ENCODE data around the gene C5orf34. TPM values are rescaled to one million over a fixed set of nuclear protein-coding genes. Genes with fewer than 3 reads are reported as not detected.

Gene C5orf34
- polyA plus RNA-seq, 1 donor from 2014 or later: 12.7 TPM

GRCh38 chr5:43533646-43534045 lies 18.7 kb upstream of the C5orf34 start:
- no peak overlapping the region for H3K4me2 ChIP-seq (ENCODE audit: low read length)
- no peaks in the 10 kb centered on the region for H3K27me3 ChIP-seq (ENCODE audit: insufficient read depth, low read depth, low read length)
- H3K36me3 ChIP-seq (ENCODE audit: insufficient read depth, low read length): peaks cover 39% of the 10 kb centered on the region
- no peak for TF ChIP-seq REST (IDR thresholded peaks at IDR 0.05; ENCODE audit: borderline replicate concordance)
- TF ChIP-seq CTCF (IDR thresholded peaks at IDR 0.05; ENCODE audit: poor library complexity, severe bottlenecking): no peak
- no peak for TF ChIP-seq POLR2AphosphoS5 (IDR thresholded peaks at IDR 0.05)
- no peak for TF ChIP-seq EP300 (conservative IDR thresholded peaks at IDR 0.05; ENCODE audit: poor library complexity, severe bottlenecking)
- no peak for TF ChIP-seq TAF1 (IDR thresholded peaks at IDR 0.05; ENCODE audit: low read depth)
- TF ChIP-seq EZH2 (IDR thresholded peaks at IDR 0.05; ENCODE audit: borderline replicate concordance, insufficient read depth, low read length, poor library complexity, severe bottlenecking): no peak
- no peak for TF ChIP-seq SMC3 (conservative IDR thresholded peaks at IDR 0.05; ENCODE audit: poor library complexity)
- TF ChIP-seq MXI1 (conservative IDR thresholded peaks at IDR 0.05; ENCODE audit: poor library complexity, severe bottlenecking): no peak
- TF ChIP-seq RAD21 (conservative IDR thresholded peaks at IDR 0.05): no peak
- no peaks in the 10 kb centered on the region for H3K9me3 ChIP-seq (ENCODE audit: low read length)
- H3K4me3 ChIP-seq (ENCODE audit: low read length): no peak overlapping the region
- H3K27ac ChIP-seq (ENCODE audit: low read length): no peak overlapping the region
- no peaks in the 10 kb centered on the region for H3F3A ChIP-seq (ENCODE audit: insufficient read depth, low read length, poor library complexity, severe bottlenecking)
- peaks cover 3% of the 10 kb centered on the region for H3K79me2 ChIP-seq (replicated peaks; ENCODE audit: insufficient read depth, low read length)
- no peaks in the 10 kb centered on the region for H3K9me2 ChIP-seq (ENCODE audit: insufficient read depth, low read length)
- no peak overlapping the region for H2AFZ ChIP-seq (ENCODE audit: low read depth, low read length)
- no peaks in the 10 kb centered on the region for H4K20me1 ChIP-seq (ENCODE audit: insufficient read depth)
- H3K9ac ChIP-seq (ENCODE audit: low read length): no peak overlapping the region

DNA sequence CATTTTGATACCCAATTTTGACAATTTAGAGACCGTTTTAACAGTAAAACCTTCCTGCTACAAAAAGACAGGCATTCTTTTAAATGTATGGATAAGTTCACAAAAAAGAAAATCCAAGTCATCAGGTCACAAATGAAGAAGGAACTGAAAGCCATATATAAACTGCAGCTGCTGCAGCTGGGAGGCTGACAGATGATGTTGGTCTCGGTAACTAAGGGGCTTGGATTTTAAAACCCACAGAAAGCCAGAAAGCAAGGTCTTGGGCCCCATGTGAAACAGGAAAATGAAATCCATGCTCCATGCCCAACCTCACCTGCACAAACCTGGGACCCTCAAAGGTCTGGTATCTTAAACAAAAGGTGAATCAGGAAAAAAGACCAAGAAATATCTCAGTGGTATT lies 15.7 kb upstream of the C5orf34 start:
- Histone ChIP-seq H3K4me2 (ENCODE audit: low read length) (no peak overlapping the region), H3K9me3 (ENCODE audit: low read length) (no peaks in the 10 kb centered on the region), H3K9me2 (ENCODE audit: insufficient read depth, low read length) (no peaks in the 10 kb centered on the region), H4K20me1 (ENCODE audit: insufficient read depth) (no peaks in the 10 kb centered on the region), H2AFZ (ENCODE audit: low read depth, low read length) (no peak overlapping the region), H3K79me2 (replicated peaks; ENCODE audit: insufficient read depth, low read length) (no peaks in the 10 kb centered on the region), H3K27me3 (ENCODE audit: insufficient read depth, low read depth, low read length) (no peaks in the 10 kb centered on the region), H3K4me3 (ENCODE audit: low read length) (no peak overlapping the region), H3F3A (ENCODE audit: insufficient read depth, low read length, poor library complexity, severe bottlenecking) (no peaks in the 10 kb centered on the region), H3K9ac (ENCODE audit: low read length) (no peak overlapping the region), H3K27ac (ENCODE audit: low read length) (no peak overlapping the region), H3K36me3 (ENCODE audit: insufficient read depth, low read length) (peaks cover 44% of the 10 kb centered on the region)
- TF ChIP-seq SMC3 (conservative IDR thresholded peaks at IDR 0.05; ENCODE audit: poor library complexity): no peak

- TF ChIP-seq SMC3 (conservative IDR thresholded peaks at IDR 0.05; ENCODE audit: poor library complexity) (no peak), REST (IDR thresholded peaks at IDR 0.05; ENCODE audit: borderline replicate concordance) (no peak), CTCF (IDR thresholded peaks at IDR 0.05; ENCODE audit: poor library complexity, severe bottlenecking) (no peak), RAD21 (conservative IDR thresholded peaks at IDR 0.05) (no peak), POLR2AphosphoS5 (IDR thresholded peaks at IDR 0.05) (no peak)
- Histone ChIP-seq H3K27ac (ENCODE audit: low read length) (no peak overlapping the region), H3K4me2 (ENCODE audit: low read length) (no peak overlapping the region), H3K9me3 (ENCODE audit: low read length) (no peaks in the 10 kb centered on the region), H3K36me3 (ENCODE audit: insufficient read depth, low read length) (peaks cover 19% of the 10 kb centered on the region), H3K79me2 (replicated peaks; ENCODE audit: insufficient read depth, low read length) (no peaks in the 10 kb centered on the region), H3F3A (ENCODE audit: insufficient read depth, low read length, poor library complexity, severe bottlenecking) (no peaks in the 10 kb centered on the region), H3K9me2 (ENCODE audit: insufficient read depth, low read length) (no peaks in the 10 kb centered on the region), H4K20me1 (ENCODE audit: insufficient read depth) (no peaks in the 10 kb centered on the region), H3K4me3 (ENCODE audit: low read length) (no peak overlapping the region), H3K27me3 (ENCODE audit: insufficient read depth, low read depth, low read length) (no peaks in the 10 kb centered on the region), H3K9ac (ENCODE audit: low read length) (no peak overlapping the region), H2AFZ (ENCODE audit: low read depth, low read length) (no peak overlapping the region)
Observed at GRCh38 chr5:43523662-43524072, 8.7 kb upstream of the C5orf34 start.

Data from neural cell (in vitro differentiated cells).